Spleen (tissue), 11 donors: Measurements from ENCODE around the gene SLC22A5. TPM values are rescaled to one million over a fixed set of nuclear protein-coding genes. Genes with fewer than 3 reads are reported as not detected.

Experiments used
- DNase-seq: peaks from one replicate; pipeline ENCODE4 v3.0.0-alpha.2; 2020
- H3K27ac ChIP-seq, 8 donors: fragments of 200-600 bp; sonication (generic) in 7 of 8; 1 replicate in 4 of 8; 2 replicates in 4 of 8; pipeline versions ENCODE4 v1.5.0 to v1.8.0; 2016 to 2021; ENCODE audit warnings: inconsistent platforms in 4 of 8, mild to moderate bottlenecking in 4 of 8, moderate library complexity in 1 of 8
- H3K27me3 ChIP-seq, 7 donors: fragments of 200-600 bp; sonication (generic) in 6 of 7; replicated peaks in 1 of 7; 1 replicate in 4 of 7; 2 replicates in 3 of 7; pipeline versions ENCODE4 v1.5.0 to v1.8.0; 2016 to 2021; ENCODE audit warnings: inconsistent platforms in 3 of 7, mild to moderate bottlenecking in 1 of 7
- H3K36me3 ChIP-seq, 6 donors: fragments of 200-600 bp; sonication (generic) in 5 of 6; 1 replicate in 4 of 6; 2 replicates in 2 of 6; pipeline versions ENCODE4 v1.5.0 to v1.8.0; 2016 to 2021; ENCODE audit warnings: inconsistent platforms in 2 of 6
- H3K4me1 ChIP-seq, 6 donors: fragments of 200-600 bp; sonication (generic) in 5 of 6; 1 replicate in 3 of 6; 2 replicates in 3 of 6; pipeline versions ENCODE4 v1.5.0 to v1.8.0; 2016 to 2021; ENCODE audit warnings: inconsistent platforms in 3 of 6
- H3K4me3 ChIP-seq, 8 donors: fragments of 200-600 bp; sonication (generic) in 7 of 8; 1 replicate in 4 of 8; 2 replicates in 4 of 8; pipeline versions ENCODE4 v1.5.0 to v1.8.0; 2016 to 2021; ENCODE audit warnings: inconsistent platforms in 4 of 8, mild to moderate bottlenecking in 4 of 8, moderate library complexity in 2 of 8
- H3K9me3 ChIP-seq, 8 donors: fragments of 200-600 bp; sonication (generic) in 7 of 8; 1 replicate in 4 of 8; 2 replicates in 4 of 8; pipeline versions ENCODE4 v1.5.0 to v1.8.0; 2016 to 2021; ENCODE audit warnings: inconsistent platforms in 4 of 8
- CTCF ChIP-seq, 11 experiments: fragments of 200-600 bp in 7 of 11; fragments of 450-650 bp in 4 of 11; sonication (generic) in 4 of 11; IDR thresholded peaks in 8 of 11; conservative IDR thresholded peaks in 3 of 11; 1 replicate in 7 of 11; 2 replicates in 4 of 11; pipeline versions ENCODE4 v1.4.0 to v1.8.0; 2016 to 2021; ENCODE audit warnings: antibody characterized with exemption in 11 of 11, inconsistent platforms in 4 of 11, mild to moderate bottlenecking in 1 of 11
- POLR2A ChIP-seq, 3 donors: fragments of 450-650 bp; IDR thresholded peaks; one replicate each; pipeline ENCODE4 v1.5.1; 2017; ENCODE audit warnings: antibody characterized with exemption in 3 of 3, mild to moderate bottlenecking in 1 of 3
- POLR2AphosphoS5 ChIP-seq, 3 donors: sonication (generic); formaldehyde crosslinking; IDR thresholded peaks; one replicate each; pipeline ENCODE4 v1.5.1; 2017; ENCODE audit warnings: antibody characterized with exemption in 3 of 3
- WGBS, 5 donors: extraction: QIAGEN DNeasy Blood & Tissue Kit in 3 of 5; methylation state at CpG; one replicate each; pipeline versions ENCODE4 v1.1.5 to v1.1.7; 2013 to 2018; 5-methylcytosine and 5-hydroxymethylcytosine counted together
- intact Hi-C: fragments of 100-400 bp; cut with DNase I; formaldehyde crosslinking; loops from one replicate; pipeline ENCODE4 v1.15.0; 2023; ENCODE audit warnings: low total_unique reads
- polyA plus RNA-seq, 3 donors: library from polyadenylated mRNA; stranded (reverse); fragments of 200-250 nt; gene quantifications; one replicate each; pipeline ENCODE4 v1.2.1, GENCODE V29; 2013
- total RNA-seq, 7 donors: library from RNA; depleted of rRNA in 3 of 7; stranded (reverse); fragments of >200 nt in 3 of 7; fragmentation: NEBNext Ultra II Directional in 4 of 7; extraction: Animal tissue kit (Norgen Biotek cat#: 25700) in 4 of 7; gene quantifications; one replicate each; pipeline versions ENCODE4 v1.1.0 to v1.2.1, GENCODE V29; 2016 to 2021
- donor health status: healthy with polysubstance abuse.
- donor health status: DM: no; HTN: no; CAD: no; lungs with moderate emphysema.
- donor health status: DM: no; HTN: no; CAD: no.
- donor health status: Bipolar disorder and iron deficiency.
- donor health status: healthy.
- donor health status: DM: no; HTN: no; CAD: no.
- donor health status: DM: yes; HTN: yes; CAD: no.

SLC22A5 gene
- total and polyA plus RNA-seq, 10 donors: 2.4 to 9.2 (median 6.7) TPM

DNA sequence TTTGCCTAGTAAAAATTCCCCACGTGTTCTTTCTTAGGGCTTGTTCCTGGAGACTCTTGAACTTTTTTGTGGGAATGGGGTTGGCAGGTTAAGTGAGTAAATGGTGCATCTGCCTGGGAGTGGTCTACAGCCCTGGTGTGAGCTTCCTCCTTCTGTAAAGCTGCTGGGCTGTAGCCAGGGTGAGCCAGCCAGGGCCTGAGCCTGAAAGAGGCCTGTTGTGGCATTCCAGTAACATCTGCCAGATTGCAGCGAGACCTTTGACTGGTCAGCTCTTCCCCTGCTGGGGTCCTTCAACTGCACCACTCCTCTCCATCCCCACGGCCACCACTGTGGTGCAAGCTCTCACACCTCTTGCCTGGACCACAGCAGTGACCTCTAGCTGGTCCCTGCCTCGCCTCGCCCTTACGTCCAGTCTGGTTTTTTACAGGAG, 47.5 kb downstream of the SLC22A5 start:
- Histone ChIP-seq H3K4me3 (no peak overlapping the region), H3K9me3 (no peaks in the 10 kb centered on the region), H3K4me1 (peaks cover 83 to 100% (median 100%) of the 10 kb centered on the region in 6 donors), H3K36me3 (peaks cover 0 to 45% (median 0%) of the 10 kb centered on the region in 6 donors), H3K27me3 (no peaks in the 10 kb centered on the region), H3K27ac (peak overlapping the region; percentile 10 to 99 (median 91))
- DNase-seq: peak; percentile 77
- no peak for TF ChIP-seq POLR2AphosphoS5 (IDR thresholded peaks at IDR 0.05)
- intact Hi-C loops: no loop called here
- WGBS, 5 donors: 58 to 70% (median 64%) methylated on average over 6 of the region's 6 CpGs

DNA sequence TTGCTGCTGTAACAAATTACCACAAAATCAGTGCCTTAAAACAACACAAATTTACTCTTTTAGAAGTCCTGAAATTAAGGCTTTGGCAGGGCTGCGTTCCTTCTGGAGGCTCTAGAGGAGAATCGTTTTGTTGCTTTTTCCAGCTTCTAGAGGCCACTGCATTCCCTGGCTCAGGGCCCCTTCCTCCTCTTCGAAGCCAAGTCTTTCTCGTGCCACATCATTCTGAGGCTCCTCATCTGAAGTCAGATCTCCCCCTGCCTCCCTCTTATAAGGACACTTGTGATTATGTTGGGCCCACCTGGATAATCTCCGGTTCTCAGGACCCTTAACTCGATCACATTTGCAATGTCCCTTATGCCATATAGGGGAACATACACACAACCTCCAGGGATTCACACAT, 48.0 kb downstream of the SLC22A5 start:
- Histone ChIP-seq H3K9me3 (no peaks in the 10 kb centered on the region), H3K27ac (peak overlapping the region; percentile 6 to 99 (median 91)), H3K4me1 (peaks cover 87 to 100% (median 100%) of the 10 kb centered on the region in 6 donors), H3K4me3 (no peak overlapping the region), H3K27me3 (no peaks in the 10 kb centered on the region), H3K36me3 (peaks cover 0 to 49% (median 0%) of the 10 kb centered on the region in 6 donors)
- intact Hi-C loops: no loop called here
- DNase-seq: no peak
- WGBS, 5 donors: 78 to 86% (median 82%) methylated on average over 6 of the region's 6 CpGs
- TF ChIP-seq CTCF (IDR thresholded peaks at IDR 0.05 in 8 of 11, conservative IDR thresholded peaks at IDR 0.05 in 3 of 11): no peak
- no peak for TF ChIP-seq POLR2AphosphoS5 (IDR thresholded peaks at IDR 0.05)
- TF ChIP-seq POLR2A (IDR thresholded peaks at IDR 0.05): no peak

- DNase-seq: peak; percentile 58
- 78 to 91% (median 82%) methylated on average over 4 of the region's 4 CpGs for WGBS, 5 donors
- Histone ChIP-seq H3K4me1 (peaks cover 90 to 100% (median 100%) of the 10 kb centered on the region in 6 donors), H3K9me3 (no peaks in the 10 kb centered on the region), H3K27me3 (no peaks in the 10 kb centered on the region), H3K4me3 (no peak overlapping the region), H3K27ac (peak overlapping the region; percentile 6 to 99 (median 91)), H3K36me3 (peaks cover 0 to 55% (median 0%) of the 10 kb centered on the region in 6 donors)
- TF ChIP-seq POLR2AphosphoS5 (IDR thresholded peaks at IDR 0.05): no peak
- no peak for TF ChIP-seq CTCF (IDR thresholded peaks at IDR 0.05 in 8 of 11, conservative IDR thresholded peaks at IDR 0.05 in 3 of 11)
- TF ChIP-seq POLR2A (IDR thresholded peaks at IDR 0.05): no peak
- intact Hi-C loops: no loop called here
Measured at GRCh38 chr5:132417889-132418485, 48.5 kb downstream of the SLC22A5 start.

- Histone ChIP-seq H3K27me3 (no peaks in the 10 kb centered on the region), H3K27ac (peak overlapping the region in 7 of 8 donors; percentile 84 to 99 (median 98)), H3K36me3 (peaks cover 0 to 64% (median 0%) of the 10 kb centered on the region in 6 donors), H3K4me3 (no peak overlapping the region), H3K4me1 (peaks cover 93 to 100% (median 100%) of the 10 kb centered on the region in 6 donors), H3K9me3 (no peaks in the 10 kb centered on the region)
- intact Hi-C loops: no loop called here
- TF ChIP-seq CTCF (IDR thresholded peaks at IDR 0.05 in 8 of 11, conservative IDR thresholded peaks at IDR 0.05 in 3 of 11) (no peak), POLR2AphosphoS5 (IDR thresholded peaks at IDR 0.05) (no peak), POLR2A (IDR thresholded peaks at IDR 0.05) (no peak)
- DNase-seq: no peak
- 77 to 89% (median 88%) methylated on average over 2 of the region's 2 CpGs for WGBS, 5 donors
Measured at GRCh38 chr5:132418881-132419280, 49.4 kb downstream of the SLC22A5 start.
